Posterior cingulate gyrus (tissue), 11 donors: Measurements from ENCODE around the gene CADPS2.
"Not testable (repeated sequence)": the region's sequence is repeated elsewhere in the genome, so short reads cannot be mapped to it uniquely, and the experiment has no call there.

ENCODE experiments used
- DNase-seq, 10 donors: peaks; one replicate each; pipeline versions ENCODE4 v3.0.0 to v3.0.0-alpha.2; 2020 to 2021; ENCODE audit warnings: mixed read lengths in 3 of 10
- intact Hi-C: fragments of 100-400 bp; cut with DNase I; formaldehyde crosslinking; loops from one replicate; pipeline ENCODE4 v1.15.1; 2023

The CADPS2 gene

GRCh38 chr7:122304996-122305421 lies 581.3 kb downstream of the CADPS2 start:
- intact Hi-C loops: no loop called here
- peak in 3 of 10 donors; percentile 56 to 76 (median 64) for DNase-seq

- intact Hi-C loops: no loop called here
- DNase-seq: peak in 1 of 10 donors; percentile 78
Measured at GRCh38 chr7:122304319-122304975, 581.8 kb downstream of the CADPS2 start, which contains the start of gene FEZF1. Gene FEZF1, minus strand, starts transcription at chr7:122304750. Its CDS starts 313 bp downstream, at chr7:122304437.

- DNase-seq: peak in 2 of 10 donors; percentile 53 to 71
- intact Hi-C loops: no loop called here
Measured at GRCh38 chr7:122303531-122304318, 582.5 kb downstream of the CADPS2 start.

GRCh38 chr7:122302761-122303530 lies 583.3 kb downstream of the CADPS2 start:
- DNase-seq: no peak
- intact Hi-C loops: no loop called here

DNA sequence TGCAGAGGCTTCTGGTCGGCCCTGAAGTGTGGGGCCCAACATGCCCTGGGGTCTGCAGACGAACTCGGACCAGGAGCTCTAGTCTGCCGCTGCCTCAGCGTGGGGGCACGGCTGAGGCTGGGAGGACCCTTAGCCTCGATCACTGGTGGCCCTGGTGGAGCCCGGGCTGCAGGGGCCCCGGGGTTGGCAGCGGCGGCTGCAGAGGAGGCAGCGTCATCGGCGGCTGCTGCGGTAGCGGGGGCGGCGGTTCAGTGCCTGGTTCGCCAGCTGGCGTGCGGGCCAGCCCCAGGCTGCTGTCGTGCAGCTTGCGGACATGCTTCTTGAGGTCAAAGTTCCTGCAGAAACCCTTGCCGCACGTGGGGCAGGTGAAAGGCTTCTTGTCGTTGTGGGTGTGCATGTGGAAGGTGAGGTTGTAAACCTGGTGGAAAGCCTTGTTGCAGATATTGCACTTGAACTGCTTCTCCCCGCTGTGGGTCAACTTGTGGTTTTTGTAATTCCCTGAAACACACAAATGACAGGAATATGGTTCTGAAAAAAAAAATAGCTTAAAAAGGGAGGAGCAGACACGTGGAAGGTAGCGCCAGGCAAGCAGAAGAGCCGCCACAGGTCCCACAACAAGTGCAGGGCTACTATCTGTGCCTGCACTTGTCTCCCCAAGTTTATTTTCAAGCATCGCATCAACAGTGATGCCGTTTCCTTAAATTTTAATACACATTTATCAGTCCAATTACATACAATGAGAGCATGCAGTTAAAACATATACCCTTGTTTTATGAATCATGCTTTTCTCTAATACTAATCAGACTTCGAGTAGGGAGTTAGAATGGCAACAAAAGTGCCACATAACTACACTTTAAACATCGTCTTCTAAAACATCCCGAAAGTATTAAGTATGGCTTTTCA lies 584.2 kb downstream of the CADPS2 start:
- intact Hi-C loops: no loop called here
- peak in 1 of 10 donors; percentile 72 for DNase-seq

- intact Hi-C loops: no loop called here
- DNase-seq: no peak
Measured at GRCh38 chr7:122300956-122301833, 585.1 kb downstream of the CADPS2 start.

DNA sequence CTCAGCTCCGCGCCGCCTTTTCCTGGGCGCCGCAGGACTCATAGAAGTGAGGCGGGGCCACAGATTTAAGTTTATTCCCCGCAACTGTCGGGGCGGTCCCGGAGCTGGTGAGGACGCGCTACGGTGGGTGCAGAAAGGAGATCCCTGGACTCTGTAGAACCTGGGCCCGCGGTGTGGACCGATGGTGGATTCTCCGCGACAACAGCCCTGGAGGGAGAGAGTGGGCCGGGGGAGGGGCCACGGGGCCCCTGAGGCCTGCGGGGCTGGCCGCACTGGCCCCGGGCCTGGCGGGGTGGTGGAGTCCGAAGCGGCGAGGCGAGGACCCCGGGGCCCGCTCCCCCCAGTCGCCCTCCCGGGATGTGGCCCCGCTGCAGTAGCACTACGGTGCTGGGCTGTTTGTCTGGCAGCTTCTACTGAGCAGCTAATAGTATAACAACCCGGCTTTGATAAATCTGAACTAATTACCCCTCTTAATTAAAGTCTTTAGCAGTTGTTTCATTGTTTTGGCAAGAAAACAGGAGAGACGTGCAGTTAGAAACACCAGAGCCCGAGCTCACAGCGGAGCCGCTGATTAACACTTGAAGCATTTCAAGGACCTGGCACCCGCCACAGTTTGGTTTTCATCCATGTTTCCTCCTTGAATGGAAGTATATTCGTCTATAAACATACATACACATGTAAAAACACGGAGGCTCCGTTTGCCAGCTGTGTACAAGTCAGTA lies 585.9 kb downstream of the CADPS2 start:
- intact Hi-C loops: no loop called here
- DNase-seq: peak in 1 of 10 donors; percentile 75

GRCh38 chr7:122299624-122300210 lies 586.5 kb downstream of the CADPS2 start:
- DNase-seq: peak in 1 of 10 donors; percentile 22
- intact Hi-C loops: no loop called here

GRCh38 chr7:122298618-122299017 lies 587.6 kb downstream of the CADPS2 start:
- DNase-seq: no peak
- intact Hi-C loops: no loop called here

DNA sequence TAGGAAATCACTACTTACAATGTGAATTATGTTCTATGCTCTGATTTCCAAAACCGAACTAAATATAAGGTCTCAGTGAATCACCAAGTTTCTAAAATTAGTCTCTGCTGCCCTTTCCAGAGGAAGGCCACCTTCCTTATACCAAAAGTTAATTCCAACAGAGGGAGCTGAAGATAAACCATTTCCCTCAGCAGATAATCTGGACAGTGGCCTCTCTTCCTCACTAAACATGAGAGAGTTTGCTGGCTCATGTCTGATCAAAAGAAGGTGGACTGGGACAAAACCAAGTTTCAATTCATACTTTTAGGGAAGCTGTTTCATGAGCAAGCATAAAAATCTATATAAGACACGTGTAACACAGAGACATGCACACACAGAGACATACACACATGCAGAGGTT lies 588.1 kb downstream of the CADPS2 start:
- intact Hi-C loops: no loop called here
- no peak for DNase-seq

- no peak for DNase-seq
- intact Hi-C loops: no loop called here
Measured at GRCh38 chr7:122291189-122291588, 595.1 kb downstream of the CADPS2 start.

- intact Hi-C loops: no loop called here
- no peak for DNase-seq
Measured at GRCh38 chr7:122290476-122290875, 595.8 kb downstream of the CADPS2 start.

DNA sequence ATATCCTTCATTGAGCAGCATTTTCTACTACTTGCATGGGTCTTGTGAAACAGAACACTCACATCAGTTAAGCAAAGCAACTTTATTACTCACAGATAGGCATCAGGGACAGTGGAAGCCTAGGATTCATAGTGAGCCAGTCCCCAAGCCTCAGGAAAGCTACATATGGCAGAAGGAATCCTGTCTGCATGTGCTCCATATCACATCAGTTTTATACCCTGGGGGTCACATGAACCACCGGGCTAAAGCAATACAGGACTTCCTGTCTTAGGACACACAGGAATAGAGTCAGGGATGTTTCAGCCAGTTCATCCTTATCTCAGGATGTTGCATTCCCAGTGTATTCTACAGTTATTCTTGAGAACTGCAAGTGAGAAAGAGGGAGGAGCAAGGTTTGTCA lies 596.8 kb downstream of the CADPS2 start:
- intact Hi-C loops: no loop called here
- DNase-seq: no peak

- intact Hi-C loops, DNase-seq: not testable (repeated sequence)
Measured at GRCh38 chr7:122284608-122285007, 601.7 kb downstream of the CADPS2 start.

DNA sequence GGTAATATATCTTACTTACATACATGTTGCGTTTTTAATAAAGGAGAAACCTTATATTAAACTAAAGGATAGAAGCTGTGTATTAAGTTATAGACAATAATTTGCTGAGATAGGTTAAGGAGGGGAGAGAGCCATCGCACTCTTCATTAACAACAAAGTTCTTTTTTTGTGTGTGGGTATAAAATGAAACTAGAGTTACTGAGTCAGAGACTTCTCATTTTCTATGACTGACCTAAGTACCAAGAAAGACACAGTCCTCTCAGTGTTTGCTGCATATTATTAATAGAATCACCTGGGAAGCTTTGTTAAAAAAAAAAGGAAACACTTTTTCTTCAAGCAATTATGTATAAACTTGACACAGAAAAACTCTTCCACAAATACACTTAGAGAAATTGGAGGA lies 613.1 kb downstream of the CADPS2 start:
- no peak for DNase-seq
- intact Hi-C loops: no loop called here

DNA sequence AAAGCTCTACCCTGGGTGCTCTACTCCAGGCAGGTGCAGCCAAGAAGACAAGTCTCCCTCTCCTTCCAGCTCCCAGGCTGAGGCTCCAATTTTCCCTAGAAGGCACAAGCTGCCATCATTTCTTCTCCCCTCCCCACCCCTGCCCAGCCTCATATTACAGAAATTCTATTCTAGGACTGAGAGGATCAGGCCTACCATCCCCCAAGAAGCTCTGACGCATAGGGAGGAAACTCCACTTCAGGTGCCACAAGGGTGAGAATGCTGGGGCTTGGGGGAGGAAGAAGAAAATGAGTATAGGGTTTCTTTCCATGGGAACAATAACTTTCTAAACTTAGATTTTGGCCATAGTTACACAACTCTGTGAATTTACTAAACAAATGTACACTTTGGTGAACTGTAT lies 617.0 kb downstream of the CADPS2 start:
- DNase-seq: no peak
- intact Hi-C loops: no loop called here
